Psoas muscle (tissue), 8 donors: Measurements from ENCODE around the gene SH3RF3. TPM values are rescaled to one million over a fixed set of nuclear protein-coding genes. Genes with fewer than 3 reads are reported as not detected.
A peak's percentile ranks its signal among the peaks of the same experiment; 100 is the strongest.

Experiments
- ATAC-seq, 4 donors: fragments of 200-7000 bp; cut with Tn5 transposase; one replicate each; pipeline ENCODE4 v1.9.1; 2020; ENCODE audit warnings: moderate library complexity in 3 of 4, mild to moderate bottlenecking in 2 of 4
- DNase-seq, 2 donors: peaks; one replicate each; pipeline ENCODE4 v3.0.0-alpha.2; 2020
- H3K27ac ChIP-seq: fragments of 200-600 bp; one replicate; pipeline ENCODE4 v1.8.0; 2022
- H3K27me3 ChIP-seq, 3 donors: fragments of 200-600 bp in 1 of 3; one replicate each; pipeline versions ENCODE4 v1.6.1 to v1.8.0; 2013 to 2022; ENCODE audit warnings: low read length in 2 of 3, mild to moderate bottlenecking in 2 of 3, moderate library complexity in 1 of 3; ENCODE audit not compliant: insufficient read depth in 3 of 3
- H3K36me3 ChIP-seq, 2 donors: fragments of 200-600 bp in 1 of 2; one replicate each; pipeline versions ENCODE4 v1.6.1 to v1.8.0; 2013 to 2022; ENCODE audit warnings: low read depth in 1 of 2, mild to moderate bottlenecking in 1 of 2, moderate library complexity in 1 of 2; ENCODE audit not compliant: insufficient read depth in 1 of 2
- H3K4me1 ChIP-seq: fragments of 200-600 bp; one replicate; pipeline ENCODE4 v1.8.0; 2022
- H3K4me3 ChIP-seq: fragments of 200-600 bp; one replicate; pipeline ENCODE4 v1.8.0; 2022; ENCODE audit warnings: mild to moderate bottlenecking
- H3K9me3 ChIP-seq: fragments of 200-600 bp; one replicate; pipeline ENCODE4 v1.8.0; 2022
- CTCF ChIP-seq: fragments of 200-600 bp; IDR thresholded peaks from one replicate; pipeline ENCODE4 v1.8.0; 2022; ENCODE audit warnings: antibody characterized with exemption
- whole genome bisulfite sequencing, 3 donors: extraction: QIAGEN DNeasy Blood & Tissue Kit; methylation state at CpG; one replicate each; pipeline versions ENCODE4 v1.1.6 to v1.1.7; 2013; 5-methylcytosine and 5-hydroxymethylcytosine counted together
- intact Hi-C, 2 donors: fragments of 100-400 bp; cut with DNase I; formaldehyde crosslinking; loops; one replicate each; pipeline versions ENCODE4 v1.11.0 to v1.14.2; 2022
- polyA plus RNA-seq, 3 donors: library from polyadenylated mRNA; stranded (reverse); fragments of 200-250 nt; gene quantifications; one replicate each; pipeline ENCODE4 v1.2.3, GENCODE V29; 2013
- total RNA-seq, 4 donors: library from RNA; stranded (reverse); fragmentation: NEBNext Ultra II Directional in 2 of 4; extraction: Animal tissue kit (Norgen Biotek cat#: 25700) in 2 of 4; gene quantifications; one replicate each; pipeline versions ENCODE4 v1.2.1 to v1.2.4, GENCODE V29; 2021 to 2023
- donor health status: healthy with polysubstance abuse.
- donor health status: DM: no; HTN: no; CAD: no; lungs with moderate emphysema.
- donor health status: Bipolar disorder and iron deficiency.
- donor health status: healthy.
- donor health status: DM: yes; HTN: yes; CAD: no.
- donor health status: DM: no; HTN: no; CAD: no.
- donor health status: DM: no; HTN: no; CAD: no.
- donor health status: DM: yes; HTN: yes; CAD: no.

SH3RF3 gene
- total and polyA plus RNA-seq, 7 donors: 4.6 to 27.0 (median 9.0) TPM

GRCh38 chr2:109185338-109185737 is 56.3 kb downstream of the SH3RF3 start:
- Histone ChIP-seq H3K27ac (peak overlapping the region; percentile 83), H3K9me3 (no peaks in the 10 kb centered on the region), H3K4me1 (peaks cover 33% of the 10 kb centered on the region), H3K27me3 (no peaks in the 10 kb centered on the region), H3K4me3 (peak overlapping the region; percentile 4), H3K36me3 (no peaks in the 10 kb centered on the region)
- no peak for TF ChIP-seq CTCF
- peak; percentile 76 to 83 for DNase-seq
- intact Hi-C loops: no loop called here
- peak; percentile 94 to 96 (median 94) for ATAC-seq
- 10 to 13% (median 12%) methylated on average over 4 of the region's 4 CpGs for WGBS, 3 donors

- DNase-seq (peak; percentile 81 to 90), ATAC-seq (peak; percentile 91 to 93 (median 92))
- H3K4me1 ChIP-seq: peaks cover 33% of the 10 kb centered on the region
- intact Hi-C loops: no loop called here
- H3K27me3 ChIP-seq: no peaks in the 10 kb centered on the region
- H3K36me3 ChIP-seq: no peaks in the 10 kb centered on the region
- no peaks in the 10 kb centered on the region for H3K9me3 ChIP-seq
- peak overlapping the region; percentile 4 for H3K4me3 ChIP-seq
- no peak for TF ChIP-seq CTCF
- WGBS, 3 donors: 37 to 47% (median 39%) methylated on average over 16 of the region's 16 CpGs
- peak overlapping the region; percentile 83 for H3K27ac ChIP-seq
These were observed 57.0 kb downstream of the SH3RF3 start for GRCh38 chr2:109185821-109186570.

GRCh38 chr2:109186656-109187250 is 57.7 kb downstream of the SH3RF3 start:
- no peaks in the 10 kb centered on the region for H3K27me3 ChIP-seq
- no peak overlapping the region for H3K4me3 ChIP-seq
- H3K27ac ChIP-seq: peak overlapping the region; percentile 83
- H3K36me3 ChIP-seq: no peaks in the 10 kb centered on the region
- no peaks in the 10 kb centered on the region for H3K9me3 ChIP-seq
- peaks cover 33% of the 10 kb centered on the region for H3K4me1 ChIP-seq
- intact Hi-C loops: no loop called here
- TF ChIP-seq CTCF: no peak
- DNase-seq (no peak), ATAC-seq (no peak)
- 92 to 96% (median 95%) methylated on average over 9 of the region's 9 CpGs for WGBS, 3 donors

GRCh38 chr2:109187711-109188495 is 58.9 kb downstream of the SH3RF3 start:
- DNase-seq: no peak
- Histone ChIP-seq H3K4me1 (peaks cover 33% of the 10 kb centered on the region), H3K4me3 (no peak overlapping the region), H3K9me3 (no peaks in the 10 kb centered on the region), H3K27me3 (no peaks in the 10 kb centered on the region), H3K27ac (no peak overlapping the region), H3K36me3 (no peaks in the 10 kb centered on the region)
- ATAC-seq: no peak
- WGBS, 3 donors: 86 to 90% (median 87%) methylated on average over 19 of the region's 19 CpGs
- intact Hi-C loops: no loop called here
- no peak for TF ChIP-seq CTCF
